GM19372 (cell line): Measurements from ENCODE around the gene PLCB4.

ENCODE experiments used
- ATAC-seq: cut with Tn5 transposase; IDR thresholded peaks from one replicate; pipeline ENCODE4 v1.9.1; 2021; ENCODE audit warnings: mild to moderate bottlenecking, low read depth, moderate library complexity; ENCODE audit not compliant: unreplicated experiment

Gene PLCB4

GRCh38 chr20:9501473-9501872 is 432.6 kb downstream of the PLCB4 start:
- ATAC-seq, result no peak

- ATAC-seq, result no peak
Observed at GRCh38 chr20:9503526-9504245, 434.8 kb downstream of the PLCB4 start.

- no peak for ATAC-seq
Observed at GRCh38 chr20:9506280-9506821, 437.5 kb downstream of the PLCB4 start.

- ATAC-seq, result no peak
Observed at GRCh38 chr20:9506964-9507369, 438.1 kb downstream of the PLCB4 start.

- ATAC-seq, result no peak
Observed at GRCh38 chr20:9507544-9508239, 438.8 kb downstream of the PLCB4 start.

GRCh38 chr20:9508240-9508661 is 439.4 kb downstream of the PLCB4 start:
- no peak for ATAC-seq

DNA sequence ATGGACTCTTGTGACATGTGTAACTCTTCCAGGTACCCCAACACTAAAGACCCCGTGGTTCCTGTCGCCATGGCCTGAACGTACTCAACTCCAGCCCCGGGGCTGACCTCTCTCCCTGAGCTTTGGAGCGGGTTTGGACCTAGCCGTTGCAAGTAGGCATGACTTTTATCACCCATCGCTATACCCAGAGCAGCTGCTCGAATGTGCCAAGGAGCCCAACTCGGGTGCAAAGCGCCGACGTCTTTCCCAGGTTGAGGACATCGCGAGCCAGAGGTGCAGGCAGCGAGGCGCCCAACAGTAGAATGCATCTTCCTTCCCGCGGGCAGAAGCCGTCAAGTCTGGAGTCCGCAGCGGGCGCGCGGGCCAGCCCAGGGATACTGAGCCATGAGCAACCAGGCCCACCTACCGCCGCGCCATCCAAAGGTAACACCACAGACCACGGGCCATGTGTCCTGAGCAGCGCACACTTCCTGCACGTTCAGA is 439.9 kb downstream of the PLCB4 start:
- ATAC-seq, result no peak

- ATAC-seq, result no peak
Observed at GRCh38 chr20:9509246-9509645, 440.4 kb downstream of the PLCB4 start.

DNA sequence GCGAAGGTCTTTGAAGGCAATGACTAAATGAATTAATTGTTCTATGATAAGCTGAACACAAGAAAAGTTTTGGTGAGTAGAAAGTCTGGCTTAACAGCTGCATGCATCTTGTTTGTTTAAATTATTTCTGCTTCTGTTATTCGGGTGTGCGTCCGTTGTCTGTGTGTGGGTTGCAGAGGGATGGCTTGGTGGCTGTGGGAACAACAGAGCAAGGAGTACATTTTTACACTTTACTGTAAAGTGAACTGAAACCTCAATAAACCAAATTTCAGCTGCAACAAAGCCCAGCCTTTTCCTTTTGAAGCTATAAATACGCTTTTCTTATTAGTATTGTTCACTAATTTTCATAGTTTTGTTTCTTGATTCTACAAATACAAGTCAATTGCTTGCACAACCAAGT is 442.0 kb downstream of the PLCB4 start:
- no peak for ATAC-seq

- ATAC-seq, result no peak
Observed at GRCh38 chr20:9514072-9514460, 445.2 kb downstream of the PLCB4 start.

- ATAC-seq, result no peak
Observed at GRCh38 chr20:9514461-9515213, 445.8 kb downstream of the PLCB4 start, which contains the start of gene LAMP5. TSS of gene LAMP5 (plus strand) at chr20:9514590. CDS start at chr20:9514853, 263 bp downstream.

DNA sequence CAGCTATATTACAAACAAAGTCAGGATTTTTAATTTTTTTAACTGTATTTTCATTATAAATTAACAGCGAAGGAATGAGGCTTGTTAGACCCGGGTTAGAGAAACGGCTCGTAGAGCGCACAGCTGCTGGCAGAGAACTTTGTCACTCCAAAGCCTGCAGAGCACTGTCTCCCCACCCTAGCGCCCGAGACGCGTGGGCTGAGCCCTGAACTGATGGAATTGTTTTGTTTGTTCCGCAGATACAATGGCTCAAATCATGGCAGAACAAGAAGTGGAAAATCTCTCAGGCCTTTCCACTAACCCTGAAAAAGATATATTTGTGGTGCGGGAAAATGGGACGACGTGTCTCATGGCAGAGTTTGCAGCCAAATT is 446.3 kb downstream of the PLCB4 start:
- no peak for ATAC-seq

GRCh38 chr20:9515741-9516233 is 446.9 kb downstream of the PLCB4 start:
- ATAC-seq, result no peak

- no peak for ATAC-seq
Observed at GRCh38 chr20:9516234-9516871, 447.5 kb downstream of the PLCB4 start.

DNA sequence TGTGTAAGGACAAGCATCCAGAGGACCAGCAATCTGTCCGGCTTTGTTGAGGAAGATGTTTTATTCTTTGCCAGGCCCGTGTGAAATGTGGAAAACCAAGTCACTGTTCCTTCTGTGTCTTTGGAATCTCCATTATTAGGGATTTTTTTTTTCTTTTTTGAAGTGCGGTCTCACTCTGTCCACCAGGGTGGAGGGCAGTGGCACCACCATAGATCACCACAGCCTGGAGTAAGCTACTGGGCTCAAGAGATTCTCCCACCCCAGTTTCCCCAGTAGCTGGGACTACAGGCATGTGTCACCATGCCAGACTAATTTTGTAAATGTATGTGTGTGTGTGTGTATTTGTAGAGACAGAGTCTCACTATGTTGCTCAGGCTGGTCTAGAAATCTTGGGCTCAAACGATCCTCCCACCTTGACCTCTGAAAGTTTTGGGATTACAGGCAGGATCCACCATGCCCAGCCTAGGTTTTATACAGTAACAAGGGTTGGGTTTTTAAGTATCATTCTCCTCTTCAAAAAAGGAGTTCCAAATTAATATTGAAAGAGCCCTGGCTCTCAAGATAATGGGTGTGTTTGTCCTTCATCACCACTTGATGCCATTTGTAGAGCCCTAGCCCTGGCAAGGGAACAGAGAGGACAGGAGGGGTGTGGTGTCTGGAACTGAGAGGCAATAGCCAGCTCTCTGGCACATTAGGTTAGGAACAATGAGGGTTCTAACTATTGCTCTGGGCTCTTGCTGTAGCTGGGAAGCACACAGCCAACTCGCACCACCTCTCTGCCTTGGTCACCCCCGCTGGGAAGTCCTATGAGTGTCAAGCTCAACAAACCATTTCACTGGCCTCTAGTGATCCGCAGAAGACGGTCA is 448.6 kb downstream of the PLCB4 start:
- ATAC-seq, result no peak

DNA sequence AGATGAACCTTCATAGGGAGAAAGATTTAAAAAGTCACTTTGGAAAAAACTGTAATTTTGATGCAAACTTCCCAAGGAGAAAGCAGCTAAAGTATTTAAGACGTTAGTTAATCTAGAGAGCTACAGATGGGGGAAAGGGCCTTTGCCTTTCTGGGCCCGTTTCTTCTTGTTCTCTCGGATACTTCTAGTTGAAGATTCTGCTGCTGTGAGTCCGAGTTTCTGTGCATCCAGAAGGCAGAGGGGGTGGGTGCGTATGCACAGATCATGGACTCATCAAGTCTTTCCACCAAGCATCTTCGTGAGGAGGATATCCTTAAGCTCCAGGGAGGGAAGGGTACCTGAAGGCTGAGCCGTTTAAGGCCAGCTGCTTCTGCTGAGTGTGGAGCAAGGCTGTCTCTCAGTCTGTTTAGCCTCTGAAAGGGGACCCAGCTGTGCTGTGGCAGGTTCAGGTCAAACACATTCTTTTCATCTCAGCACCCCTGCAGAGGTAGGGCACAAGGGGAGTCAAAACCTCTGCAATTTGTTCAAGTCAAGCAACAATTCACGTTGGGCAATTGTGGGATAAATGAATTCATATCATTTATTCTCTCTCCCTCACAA is 449.8 kb downstream of the PLCB4 start:
- ATAC-seq, result no peak

GRCh38 chr20:9520086-9520485 is 451.2 kb downstream of the PLCB4 start:
- ATAC-seq, result no peak

GRCh38 chr20:9523636-9524035 is 454.7 kb downstream of the PLCB4 start:
- ATAC-seq, result no peak
